EL (cell line): ENCODE results near the gene NCLN.
"Not testable (repeated sequence)": the region's sequence is repeated elsewhere in the genome, so short reads cannot be mapped to it uniquely, and the experiment has no call there.

Experiments
- DNase-seq: peaks from one replicate; pipeline ENCODE4 v3.0.0-alpha.2; 2016

NCLN gene

DNA sequence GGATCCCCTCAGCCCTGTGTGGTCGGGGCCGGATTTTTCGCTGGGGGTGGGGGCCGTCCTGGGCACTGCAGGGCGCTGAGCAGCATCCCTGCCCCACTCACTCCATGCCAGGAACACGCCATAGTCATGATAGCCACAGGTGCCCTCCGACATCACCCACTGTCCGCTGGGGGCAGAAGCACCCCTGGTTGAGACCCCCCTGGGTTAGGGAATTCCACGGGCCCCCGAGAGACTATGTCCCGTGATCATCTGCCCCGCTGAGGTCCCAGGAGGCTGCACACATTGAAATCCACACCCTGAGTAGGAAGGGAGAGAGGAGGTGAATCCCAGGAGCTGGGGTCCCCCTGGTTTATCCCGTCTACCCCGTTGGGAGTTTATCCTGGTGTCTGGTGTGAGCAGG lies 16.2 kb downstream of the NCLN start:
- DNase-seq: no peak

DNA sequence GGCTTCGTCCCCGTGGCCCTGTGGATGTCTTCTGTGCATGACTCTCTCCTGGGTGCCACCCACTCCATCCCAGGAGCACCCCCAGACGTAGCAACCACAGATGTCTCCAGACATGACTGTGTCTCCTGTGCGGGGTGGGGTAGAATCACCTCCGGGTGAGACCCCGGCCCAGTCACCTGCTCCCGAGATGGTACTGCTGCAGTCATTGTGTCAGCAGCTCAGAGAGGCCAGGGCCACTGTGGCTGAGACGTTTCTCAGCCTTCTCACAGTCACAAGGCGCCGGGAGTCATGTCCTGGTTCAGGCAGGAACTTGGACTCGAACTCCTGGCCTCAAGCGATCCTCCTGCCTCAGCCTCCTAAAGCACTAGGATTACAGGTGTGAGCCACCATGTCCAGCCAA lies 16.6 kb downstream of the NCLN start:
- DNase-seq: no peak

DNA sequence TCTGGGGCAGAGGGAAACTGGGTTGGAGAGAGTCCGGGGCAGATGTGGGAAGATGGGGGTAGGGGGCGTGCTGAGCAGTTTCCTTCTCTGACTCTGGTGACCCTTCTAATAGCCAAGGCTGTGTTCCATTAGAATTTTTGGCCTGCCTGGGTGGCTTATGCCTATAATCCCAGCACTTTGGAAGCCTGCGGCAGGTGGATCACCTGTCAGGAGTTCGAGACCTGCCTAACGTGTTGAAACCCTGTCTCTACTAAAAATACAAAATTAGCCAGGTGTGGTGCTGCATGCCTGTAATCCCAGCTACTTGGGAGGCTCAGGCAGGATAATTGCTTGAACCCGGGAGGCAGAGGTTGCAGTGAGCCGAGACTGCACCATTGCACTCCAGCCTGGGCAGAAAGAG lies 17.2 kb downstream of the NCLN start:
- not testable (repeated sequence) for DNase-seq

DNA sequence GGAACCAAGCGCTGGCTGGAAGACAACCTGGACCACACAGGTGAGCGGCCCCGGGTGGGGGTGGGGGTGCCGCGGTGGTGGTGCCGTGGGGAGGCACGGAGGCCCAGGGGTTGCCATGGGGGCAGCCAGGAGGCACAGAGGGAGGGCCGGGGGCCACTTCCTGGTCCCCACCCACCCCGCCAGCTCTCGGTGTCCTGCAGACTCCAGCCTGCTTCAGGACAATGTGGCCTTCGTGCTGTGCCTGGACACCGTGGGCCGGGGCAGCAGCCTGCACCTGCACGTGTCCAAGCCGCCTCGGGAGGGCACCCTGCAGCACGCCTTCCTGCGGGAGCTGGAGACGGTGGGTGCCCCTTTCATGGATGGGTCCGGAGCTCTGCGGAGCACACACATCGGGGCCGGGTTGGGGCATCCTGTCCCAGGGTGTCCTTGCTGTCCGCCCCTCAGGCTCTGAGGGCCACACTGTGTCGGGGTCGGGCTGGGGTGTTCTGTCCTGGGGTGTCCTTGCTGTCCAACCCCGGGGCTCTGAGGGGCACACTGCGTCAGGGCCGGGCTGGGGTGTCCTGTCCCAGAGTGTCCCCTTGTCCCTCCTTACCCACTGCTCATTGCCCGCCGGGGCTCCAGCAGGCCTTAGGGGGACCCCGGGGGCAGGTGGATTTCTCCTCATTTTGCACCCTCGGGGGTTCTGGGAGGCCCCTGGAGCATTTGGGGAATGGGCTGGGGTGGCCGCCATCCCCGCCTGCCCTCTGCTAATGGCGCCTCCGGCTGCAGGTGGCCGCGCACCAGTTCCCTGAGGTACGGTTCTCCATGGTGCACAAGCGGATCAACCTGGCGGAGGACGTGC lies 18.3 kb downstream of the NCLN start:
- no peak for DNase-seq

DNA sequence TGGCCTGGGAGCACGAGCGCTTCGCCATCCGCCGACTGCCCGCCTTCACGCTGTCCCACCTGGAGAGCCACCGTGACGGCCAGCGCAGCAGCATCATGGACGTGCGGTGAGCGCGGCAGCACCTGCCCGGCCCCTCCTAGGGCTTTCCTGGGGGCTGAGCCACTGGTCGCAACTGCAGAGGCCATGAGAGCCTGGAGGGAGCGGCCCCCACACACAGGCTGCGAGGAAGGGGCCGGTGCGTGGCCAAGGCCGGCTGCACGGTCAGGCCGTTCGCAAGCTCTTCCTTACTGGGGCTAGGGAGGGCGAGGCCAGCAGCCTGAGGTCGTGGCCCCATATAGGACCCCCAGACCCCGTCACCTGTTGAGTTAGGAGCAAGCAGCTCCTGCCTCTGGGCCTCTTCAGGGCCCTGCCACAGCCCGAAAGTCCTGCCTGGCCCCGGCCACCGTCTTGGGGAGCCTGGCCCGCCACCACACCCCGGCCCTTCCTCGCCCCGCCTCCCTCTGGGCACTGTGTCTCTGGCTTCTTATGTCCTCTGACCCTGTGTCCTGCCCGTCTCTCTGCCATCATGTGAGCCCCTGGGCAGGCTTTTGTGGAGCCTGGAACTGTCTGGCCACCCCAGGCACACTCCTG lies 19.0 kb downstream of the NCLN start:
- no peak for DNase-seq

DNA sequence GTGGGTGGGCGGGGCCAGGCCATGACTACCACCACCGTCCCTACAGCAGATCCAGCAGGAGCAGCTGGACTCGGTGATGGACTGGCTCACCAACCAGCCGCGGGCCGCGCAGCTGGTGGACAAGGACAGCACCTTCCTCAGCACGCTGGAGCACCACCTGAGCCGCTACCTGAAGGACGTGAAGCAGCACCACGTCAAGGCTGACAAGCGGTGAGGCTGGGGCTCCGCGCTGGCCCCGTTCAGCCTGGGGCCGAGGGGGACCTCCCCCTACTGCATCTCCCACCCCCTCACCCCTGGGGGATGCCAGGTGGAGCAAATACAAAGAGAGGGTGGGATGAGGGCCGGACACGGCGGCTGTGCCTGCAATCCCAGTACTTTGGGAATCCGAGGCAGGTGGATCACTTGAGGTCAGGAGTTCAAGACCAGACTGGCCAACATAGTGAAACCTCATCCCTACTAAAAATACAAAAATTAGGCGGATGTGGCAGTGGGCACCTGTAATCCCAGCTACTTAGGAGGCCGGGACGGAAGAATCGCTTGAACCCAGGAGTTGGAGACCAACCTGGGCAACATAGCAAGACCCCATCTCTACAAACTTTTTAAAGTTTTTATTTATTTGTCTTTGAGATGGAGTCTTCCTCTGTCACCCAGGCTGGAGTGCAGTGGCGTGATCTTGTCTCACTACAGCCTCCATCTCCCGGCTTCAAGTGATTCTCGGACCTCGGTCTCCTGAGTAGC lies 20.7 kb downstream of the NCLN start:
- no peak for DNase-seq

DNA sequence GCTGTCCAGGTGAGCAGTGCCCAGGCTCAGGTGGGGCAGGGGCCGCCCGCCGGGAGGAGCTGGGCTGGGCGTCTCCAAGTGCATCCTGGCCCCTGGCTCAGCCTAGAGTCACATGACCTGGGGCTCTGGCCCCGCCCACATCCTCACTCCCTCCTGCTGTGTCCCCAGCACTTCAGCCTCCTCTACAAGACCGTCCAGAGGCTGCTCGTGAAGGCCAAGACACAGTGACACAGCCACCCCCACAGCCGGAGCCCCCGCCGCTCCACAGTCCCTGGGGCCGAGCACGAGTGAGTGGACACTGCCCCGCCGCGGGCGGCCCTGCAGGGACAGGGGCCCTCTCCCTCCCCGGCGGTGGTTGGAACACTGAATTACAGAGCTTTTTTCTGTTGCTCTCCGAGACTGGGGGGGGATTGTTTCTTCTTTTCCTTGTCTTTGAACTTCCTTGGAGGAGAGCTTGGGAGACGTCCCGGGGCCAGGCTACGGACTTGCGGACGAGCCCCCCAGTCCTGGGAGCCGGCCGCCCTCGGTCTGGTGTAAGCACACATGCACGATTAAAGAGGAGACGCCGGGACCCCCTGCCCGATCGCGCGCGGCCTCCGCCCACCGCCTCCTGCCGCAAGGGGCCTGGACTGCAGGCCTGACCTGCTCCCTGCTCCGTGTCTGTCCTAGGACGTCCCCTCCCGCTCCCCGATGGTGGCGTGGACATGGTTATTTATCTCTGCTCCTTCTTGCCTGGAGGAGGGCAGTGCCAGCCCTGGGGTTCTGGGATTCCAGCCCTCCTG lies 21.9 kb downstream of the NCLN start:
- no peak for DNase-seq

DNA sequence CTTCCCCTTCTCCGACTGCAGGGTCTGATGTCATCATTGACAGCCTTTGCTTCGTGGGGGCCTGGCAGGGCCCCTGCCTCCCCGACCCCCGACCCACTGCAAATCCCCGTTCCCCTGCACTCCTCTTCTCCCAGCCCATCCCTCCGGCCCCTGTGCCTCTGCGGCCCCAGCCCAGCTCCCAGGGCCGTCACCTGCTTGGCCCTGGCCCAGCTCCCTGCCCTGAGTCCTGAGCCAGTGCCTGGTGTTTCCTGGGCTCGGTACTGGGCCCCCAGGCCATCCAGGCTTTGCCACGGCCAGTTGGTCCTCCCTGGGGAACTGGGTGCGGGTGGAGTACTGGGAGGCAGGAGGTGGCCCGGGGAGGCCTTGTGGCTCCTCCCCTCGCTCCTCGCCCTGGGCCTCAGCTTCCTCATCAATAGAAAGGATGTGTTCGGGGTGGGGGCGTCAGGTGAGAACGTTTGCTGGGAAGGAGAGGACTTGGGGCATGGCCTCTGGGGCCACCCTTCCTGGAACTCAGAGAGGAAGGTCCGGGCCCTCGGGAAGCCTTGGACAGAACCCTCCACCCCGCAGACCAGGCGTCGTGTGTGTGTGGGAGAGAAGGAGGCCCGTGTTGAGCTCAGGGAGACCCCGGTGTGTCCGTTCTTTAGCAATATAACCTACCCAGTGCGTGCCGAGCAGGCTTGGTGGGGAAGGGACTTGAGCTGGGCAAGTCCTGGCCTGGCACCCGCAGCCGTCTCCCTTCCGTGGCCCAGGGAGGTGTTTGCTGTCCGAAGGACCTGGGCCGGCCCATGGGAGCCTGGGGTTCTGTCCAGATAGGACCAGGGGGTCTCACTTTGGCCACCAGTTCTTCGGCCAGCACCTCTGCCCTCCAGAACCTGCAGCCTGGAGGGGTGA lies 22.8 kb downstream of the NCLN start:
- no peak for DNase-seq

DNA sequence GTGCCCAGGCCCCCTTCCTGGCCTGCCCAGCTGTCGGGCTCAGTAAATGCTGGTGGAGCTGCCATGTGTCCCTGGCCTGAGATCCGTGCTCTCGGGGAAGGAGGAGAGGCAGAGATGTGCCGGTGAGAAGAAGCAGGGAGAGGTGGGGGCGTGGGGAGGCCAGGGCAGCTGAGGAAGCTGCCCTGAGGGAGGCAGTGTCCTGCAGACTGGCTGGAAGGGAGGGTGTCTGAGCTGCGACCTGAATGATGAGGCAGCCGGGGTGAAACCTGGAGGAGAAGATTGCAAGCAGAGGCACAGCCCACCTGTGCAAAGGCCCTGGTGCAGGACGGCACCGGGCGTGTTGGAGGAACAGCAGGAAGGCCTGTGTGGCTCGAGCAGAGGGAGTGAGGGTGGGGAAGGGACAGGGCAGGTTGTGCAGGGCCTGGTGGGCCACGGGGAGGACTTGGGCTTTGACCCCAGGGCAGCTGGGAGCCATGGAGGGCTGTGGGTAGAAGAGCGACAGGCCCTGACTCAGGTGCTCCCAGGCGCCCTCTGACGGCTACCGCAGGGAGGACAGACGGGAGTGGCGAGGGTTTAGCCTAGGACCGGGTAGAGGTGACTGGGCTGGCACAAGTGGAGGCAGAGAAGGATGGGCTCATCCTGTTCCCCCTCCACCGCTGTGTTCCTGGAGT lies 24.8 kb downstream of the NCLN start:
- peak; percentile 37 for DNase-seq

DNA sequence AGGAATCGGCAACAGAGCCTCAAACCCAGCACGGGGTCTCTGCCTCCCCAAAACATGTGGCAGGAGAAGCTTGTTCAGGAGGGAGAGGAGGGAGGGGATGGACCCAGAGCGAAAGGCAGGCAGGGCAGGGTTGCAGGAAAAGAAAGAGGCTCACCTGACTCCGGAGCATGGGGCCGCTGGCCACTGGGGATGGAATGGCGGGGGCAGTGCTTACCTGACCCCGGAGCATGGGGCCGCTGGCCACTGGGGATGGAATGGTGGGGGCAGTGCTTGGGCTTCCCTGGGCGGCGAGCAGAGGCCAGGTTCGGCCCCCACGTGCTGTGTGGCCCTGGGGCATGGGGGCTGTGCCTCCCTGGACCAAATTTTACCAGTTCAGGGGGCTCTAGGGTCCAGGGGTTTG lies 25.5 kb downstream of the NCLN start:
- no peak for DNase-seq

DNA sequence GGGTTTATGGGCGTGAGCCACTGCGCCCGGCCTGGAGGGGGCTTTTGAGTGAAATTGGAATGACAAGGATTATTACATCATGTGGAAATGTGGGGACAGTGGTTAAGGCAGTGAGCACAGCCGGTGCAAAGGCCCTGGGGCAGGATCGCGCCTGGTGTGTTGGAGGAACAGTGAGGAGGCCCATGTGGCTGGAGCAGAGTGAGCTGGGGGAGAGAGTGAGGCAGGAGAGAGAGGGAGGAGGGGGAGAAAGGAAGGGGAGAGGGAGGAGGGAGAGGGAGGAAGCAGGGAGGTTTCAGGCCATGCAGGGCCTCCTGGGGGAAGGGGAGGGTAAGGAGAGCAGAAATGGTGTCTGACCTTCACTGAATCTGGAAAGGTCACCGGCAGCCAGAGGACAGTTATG lies 27.4 kb downstream of the NCLN start:
- DNase-seq: no peak

DNA sequence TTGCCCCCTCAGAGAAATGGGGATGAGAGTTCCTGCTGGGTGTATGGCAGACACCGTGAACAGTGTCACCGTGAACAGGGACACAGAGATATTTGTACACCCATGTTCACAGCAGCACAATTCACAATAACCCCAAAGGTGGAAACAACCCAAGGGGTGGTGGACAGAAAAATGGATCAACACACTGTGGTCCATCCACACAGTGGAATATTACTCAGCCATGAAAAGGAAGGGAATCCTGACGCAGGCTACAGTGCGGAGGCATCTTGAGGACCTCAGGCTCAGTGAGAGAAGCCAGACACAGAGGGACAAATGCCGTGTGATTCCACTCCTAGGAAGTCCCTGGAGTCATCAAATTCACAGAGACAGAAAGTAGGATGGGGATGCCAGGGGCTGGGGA lies 31.1 kb downstream of the NCLN start:
- DNase-seq: no peak

DNA sequence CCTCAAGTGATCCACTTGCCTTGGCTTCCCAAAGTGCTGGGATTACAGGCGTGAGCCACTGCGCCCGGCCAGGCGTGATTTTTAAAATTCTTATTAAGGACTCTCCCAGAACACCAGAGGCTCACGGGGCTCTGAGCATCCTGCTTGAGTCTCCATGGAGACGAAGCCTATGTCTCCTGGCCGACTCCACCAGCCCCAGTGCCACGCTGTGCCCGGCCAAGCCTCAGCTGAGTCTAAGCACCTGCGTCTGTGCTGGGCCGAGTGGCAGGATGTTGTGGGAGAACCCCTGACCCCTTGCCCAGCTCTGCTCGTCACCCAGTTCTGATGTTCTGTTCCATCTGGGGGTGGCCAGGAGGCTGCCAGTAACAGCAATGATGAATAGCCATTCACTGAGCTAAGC lies 34.8 kb downstream of the NCLN start:
- no peak for DNase-seq

DNA sequence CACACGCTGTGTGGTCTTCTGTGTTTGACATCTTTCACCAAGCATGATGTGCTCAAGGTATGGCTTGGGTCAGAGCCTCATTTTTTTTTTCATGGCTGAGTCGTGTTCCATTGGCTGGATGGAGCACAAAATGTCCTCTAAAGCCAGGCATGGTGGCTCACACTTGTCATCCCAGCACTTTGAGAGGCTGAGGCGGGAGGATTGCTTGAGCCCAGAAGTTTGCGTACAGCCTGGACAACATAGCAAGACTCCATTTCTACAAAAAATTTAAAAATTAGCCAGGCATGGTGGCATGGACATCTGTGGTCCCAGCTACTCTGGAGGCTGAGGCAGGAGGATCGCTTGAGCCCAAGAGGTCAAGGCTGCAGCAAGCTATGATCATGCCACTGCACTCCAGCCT lies 35.8 kb downstream of the NCLN start:
- DNase-seq: not testable (repeated sequence)

DNA sequence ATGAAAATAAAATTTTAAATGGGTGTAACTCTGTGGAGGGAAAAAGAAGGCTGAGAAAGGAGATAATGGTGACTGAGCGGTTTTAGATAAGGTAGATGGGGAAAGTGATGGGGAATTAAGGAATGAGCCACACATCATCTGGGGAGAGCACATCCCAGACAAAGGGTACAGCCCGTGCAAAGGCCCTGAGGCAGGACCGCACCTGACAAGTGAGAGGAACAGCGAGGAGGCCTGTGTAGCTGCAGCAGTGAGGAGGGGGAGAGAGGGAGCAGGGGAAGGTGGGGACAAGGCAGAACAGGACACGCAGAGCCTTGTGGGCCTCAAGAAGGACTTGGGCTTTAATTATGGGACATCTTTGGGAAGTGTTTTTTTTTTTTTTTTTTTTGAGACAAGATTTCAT lies 37.0 kb downstream of the NCLN start:
- DNase-seq: no peak

DNA sequence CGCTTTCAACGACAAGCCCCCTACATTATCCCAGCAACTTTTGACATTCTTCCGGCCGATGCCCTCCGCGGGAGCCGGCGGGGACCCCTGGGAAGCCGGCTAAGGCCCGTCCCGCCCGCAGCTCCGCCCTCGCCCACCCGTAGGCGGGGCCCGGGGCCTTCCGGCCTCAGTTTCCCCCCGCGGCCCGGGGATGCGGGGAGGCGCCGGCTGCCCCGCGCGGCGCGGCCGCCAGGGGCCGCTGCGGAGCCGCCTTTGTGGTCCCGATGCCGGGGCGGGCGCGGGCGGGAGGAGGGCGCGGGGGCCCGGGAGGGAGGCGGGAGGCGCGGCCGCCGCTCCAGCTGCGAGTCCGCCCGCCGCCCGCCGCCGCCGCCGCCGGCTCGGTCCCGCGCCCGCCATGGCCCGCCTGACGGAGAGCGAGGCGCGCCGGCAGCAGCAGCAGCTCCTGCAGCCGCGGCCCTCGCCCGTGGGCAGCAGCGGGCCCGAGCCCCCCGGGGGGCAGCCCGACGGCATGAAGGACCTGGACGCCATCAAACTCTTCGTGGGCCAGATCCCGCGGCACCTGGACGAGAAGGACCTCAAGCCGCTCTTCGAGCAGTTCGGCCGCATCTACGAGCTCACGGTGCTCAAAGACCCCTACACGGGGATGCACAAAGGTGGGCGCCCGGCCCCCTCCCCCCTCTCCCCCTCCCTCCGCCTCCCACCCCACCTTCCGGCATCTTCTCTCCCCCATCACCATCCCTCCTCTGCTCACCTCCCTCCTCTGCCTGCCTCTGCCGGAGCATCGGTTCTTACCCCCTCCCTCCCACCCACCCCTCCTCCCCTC lies 38.8 kb downstream of the NCLN start, which contains the start of gene CELF5:
CELF5 (plus strand) TSS at position 316 of the 823 bp plus-strand sequence; CDS start at position 395, 79 bp downstream.
- peak; percentile 38 for DNase-seq

DNA sequence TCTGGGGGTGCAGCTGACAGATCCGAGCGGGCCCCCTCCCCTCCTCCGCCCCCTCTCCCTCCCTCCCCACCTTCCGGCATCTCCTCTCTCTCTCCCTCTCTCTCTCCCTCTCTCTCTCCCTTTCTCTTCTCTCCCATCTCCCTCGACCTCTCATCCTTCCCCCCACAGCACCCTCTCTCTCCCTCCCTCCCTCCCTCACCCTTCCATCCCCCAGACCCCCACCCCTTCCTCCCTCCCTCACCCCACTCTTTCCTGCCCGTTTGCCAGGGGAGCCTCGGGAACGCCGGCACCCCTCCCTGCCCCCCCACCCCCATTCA lies 39.4 kb downstream of the NCLN start:
- no peak for DNase-seq

DNA sequence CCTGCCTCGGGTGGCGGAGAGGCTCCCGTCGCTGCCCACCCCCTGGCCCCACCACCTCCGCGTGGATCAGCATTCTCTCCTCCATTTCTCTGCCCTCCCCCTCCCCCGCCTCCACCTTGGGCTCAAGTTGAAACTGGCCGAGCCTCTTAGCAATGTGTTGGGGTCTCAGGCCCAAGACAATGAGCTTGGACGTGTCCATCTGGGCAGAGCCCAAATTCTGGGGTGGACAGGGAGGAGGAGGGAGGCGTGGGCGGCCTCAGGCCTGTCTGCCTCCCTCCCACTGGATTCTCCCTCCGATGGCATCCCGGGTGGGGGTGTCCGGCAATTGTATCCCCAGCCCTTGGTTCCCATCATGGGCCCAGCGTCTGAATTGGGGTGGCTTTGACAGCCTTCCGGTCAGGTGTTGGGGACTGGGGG lies 40.0 kb downstream of the NCLN start:
- no peak for DNase-seq

DNA sequence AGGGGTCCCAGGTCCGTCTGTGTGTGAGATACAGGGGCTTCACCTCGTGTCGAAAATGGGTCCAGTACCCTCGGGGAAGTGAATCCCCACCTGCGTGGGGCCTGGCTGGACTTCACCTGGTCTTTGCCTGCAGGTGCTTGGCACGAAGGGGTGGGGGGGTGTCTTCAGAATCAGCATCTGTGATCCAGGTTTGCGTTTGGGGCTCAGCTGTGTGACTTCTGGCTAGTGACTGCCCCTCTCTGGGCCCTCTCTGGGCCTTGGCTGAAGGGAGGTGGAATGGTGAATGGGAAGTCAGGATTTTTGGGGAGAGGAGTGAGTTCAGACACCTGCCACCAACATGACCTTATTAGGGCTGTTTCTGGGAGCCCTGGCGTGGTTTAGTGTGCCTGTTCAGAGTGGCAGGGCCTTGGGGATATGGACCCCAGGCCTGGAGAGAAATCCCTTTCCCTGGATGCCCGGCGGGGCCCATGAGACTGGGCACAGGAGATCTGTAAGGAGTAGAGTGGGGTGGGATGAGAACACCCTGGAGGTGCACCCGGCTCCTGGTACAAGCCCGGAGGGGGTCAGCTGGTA lies 41.4 kb downstream of the NCLN start:
- no peak for DNase-seq

DNA sequence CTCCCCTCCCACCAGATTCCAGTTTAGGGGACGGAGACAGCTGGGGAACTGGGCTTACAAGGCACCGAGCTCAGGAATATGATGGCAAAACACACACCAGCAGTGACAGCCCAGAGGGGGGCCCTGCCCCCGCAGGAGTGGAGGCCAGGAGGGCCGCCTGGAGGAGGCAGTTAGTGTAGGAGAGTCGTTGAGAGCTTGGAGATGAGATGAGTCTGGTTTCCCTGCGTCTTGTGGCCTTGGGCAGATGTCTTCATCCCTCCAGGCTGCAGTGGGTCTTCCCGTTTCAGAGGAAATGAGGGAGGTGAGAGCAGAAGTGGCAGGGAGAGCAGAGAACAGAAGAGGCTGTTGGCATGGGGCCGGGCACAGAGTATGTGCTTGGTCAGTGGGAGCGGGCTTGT lies 43.6 kb downstream of the NCLN start:
- DNase-seq: no peak
